ENCODE data around the gene FBXW11. TPM values are rescaled to one million over a fixed set of nuclear protein-coding genes. Genes with fewer than 3 reads are reported as not detected.

The FBXW11 gene
- total RNA-seq, 1 experiment from 2014 or later = 85.3 TPM

DNA sequence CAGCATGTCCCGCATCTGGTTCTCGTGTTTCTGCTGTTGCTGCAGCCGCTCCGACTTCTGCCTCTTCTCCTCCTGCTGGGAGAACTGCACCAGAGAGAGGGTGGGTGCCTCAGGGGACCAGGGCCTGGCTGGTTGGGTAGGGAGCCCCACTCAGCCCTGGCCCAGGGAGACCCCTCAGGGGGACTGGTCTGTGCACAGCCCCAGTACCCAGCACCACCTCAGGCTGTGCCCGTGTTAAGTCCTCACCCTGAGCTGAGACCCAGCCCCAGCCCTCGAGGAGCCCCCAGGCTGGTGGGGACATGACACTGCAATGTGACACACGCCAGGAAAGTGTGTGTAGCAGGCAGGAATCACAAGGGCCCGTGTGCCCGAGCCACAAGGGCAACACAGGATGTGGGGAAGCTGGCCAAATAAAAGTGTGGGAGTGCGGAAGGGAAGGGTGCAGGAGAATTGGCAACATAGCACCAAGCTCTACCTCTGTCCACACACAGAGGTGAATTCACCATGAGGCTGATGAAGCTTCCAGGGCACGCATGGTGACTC is 48.2 kb upstream of the FBXW11 start:
- Histone ChIP-seq H3T11ph (ENCODE audit: low read length) (no peak overlapping the region), H2BK5ac (ENCODE audit: insufficient read length, low read length) (no peak overlapping the region), H3K79me1 (ENCODE audit: insufficient read depth, low read depth, low read length, poor library complexity, severe bottlenecking) (no peaks in the 10 kb centered on the region), H3K9ac (ENCODE audit: extremely low read depth, insufficient read length, low read length) (no peak overlapping the region), H2AFZ (ENCODE audit: low read length) (no peak overlapping the region), H3K4me1 (ENCODE audit: insufficient read depth, low read length) (no peaks in the 10 kb centered on the region), H2BK20ac (ENCODE audit: low read depth, low read length, poor library complexity, severe bottlenecking) (no peak overlapping the region), H4K20me1 (ENCODE audit: control insufficient read depth, insufficient read depth, insufficient read length) (no peaks in the 10 kb centered on the region), H2BK120ac (ENCODE audit: low read depth, low read length, poor library complexity, severe bottlenecking) (no peak overlapping the region), H3K56ac (ENCODE audit: insufficient read length, low read depth, low read length) (no peak overlapping the region), H4K91ac (ENCODE audit: insufficient read length, low read depth, low read length) (no peak overlapping the region), H3K4me2 (ENCODE audit: insufficient read depth, insufficient read length, low read length) (no peak overlapping the region), H3K9me3 (ENCODE audit: control insufficient read depth, low read depth, low read length) (no peaks in the 10 kb centered on the region), H3K27ac (ENCODE audit: insufficient read length, low read depth, low read length) (no peak overlapping the region), H3K23ac (ENCODE audit: insufficient read length, low read depth, low read length) (no peak overlapping the region), H4K5ac (ENCODE audit: insufficient read length, low read depth, low read length) (no peak overlapping the region), H3K23me2 (ENCODE audit: insufficient read length, low read depth, low read length, poor library complexity, severe bottlenecking) (no peaks in the 10 kb centered on the region), H3K4ac (ENCODE audit: low read depth, low read length) (no peak overlapping the region), H3K79me2 (ENCODE audit: insufficient read depth, low read length) (no peaks in the 10 kb centered on the region), H2BK12ac (ENCODE audit: insufficient read length, low read depth, low read length) (no peak overlapping the region), H3K18ac (ENCODE audit: insufficient read length, low read depth, low read length) (no peak overlapping the region), H2AK5ac (ENCODE audit: insufficient read length, low read length) (no peak overlapping the region), H4K8ac (replicated peaks; ENCODE audit: insufficient read length, low read depth, low read length) (no peak overlapping the region), H2BK15ac (ENCODE audit: low read depth, low read length) (no peak overlapping the region), H3K27me3 (ENCODE audit: insufficient read depth, low read length) (no peaks in the 10 kb centered on the region), H3K14ac (ENCODE audit: insufficient read depth, low read length) (no peak overlapping the region)
- Mint-ChIP-seq H3K4me1 (peaks cover under 1 to 4% of the 10 kb centered on the region in 2 experiments; a peak in 1 of 4 replicates), H3K4me3 (no peak overlapping the region), H3K9me3 (peaks cover 3% of the 10 kb centered on the region in 2 experiments), H3K27me3 (ENCODE audit: low read depth) (no peaks in the 10 kb centered on the region; the same call in 1 of the 2 replicates), H3K36me3 (ENCODE audit: insufficient read depth in 1 of 3, low read depth in 3 of 3) (peaks cover 16 to 22% (median 17%) of the 10 kb centered on the region in 3 experiments), H3K27ac (peak overlapping the region in 1 of 3 experiments; percentile 62; a peak in 1 of 7 replicates)
- DNase-seq = no peak
- TF ChIP-seq, protein P1, sequence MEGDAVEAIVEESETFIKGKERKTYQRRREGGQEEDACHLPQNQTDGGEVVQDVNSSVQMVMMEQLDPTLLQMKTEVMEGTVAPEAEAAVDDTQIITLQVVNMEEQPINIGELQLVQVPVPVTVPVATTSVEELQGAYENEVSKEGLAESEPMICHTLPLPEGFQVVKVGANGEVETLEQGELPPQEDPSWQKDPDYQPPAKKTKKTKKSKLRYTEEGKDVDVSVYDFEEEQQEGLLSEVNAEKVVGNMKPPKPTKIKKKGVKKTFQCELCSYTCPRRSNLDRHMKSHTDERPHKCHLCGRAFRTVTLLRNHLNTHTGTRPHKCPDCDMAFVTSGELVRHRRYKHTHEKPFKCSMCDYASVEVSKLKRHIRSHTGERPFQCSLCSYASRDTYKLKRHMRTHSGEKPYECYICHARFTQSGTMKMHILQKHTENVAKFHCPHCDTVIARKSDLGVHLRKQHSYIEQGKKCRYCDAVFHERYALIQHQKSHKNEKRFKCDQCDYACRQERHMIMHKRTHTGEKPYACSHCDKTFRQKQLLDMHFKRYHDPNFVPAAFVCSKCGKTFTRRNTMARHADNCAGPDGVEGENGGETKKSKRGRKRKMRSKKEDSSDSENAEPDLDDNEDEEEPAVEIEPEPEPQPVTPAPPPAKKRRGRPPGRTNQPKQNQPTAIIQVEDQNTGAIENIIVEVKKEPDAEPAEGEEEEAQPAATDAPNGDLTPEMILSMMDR (conservative IDR thresholded peaks at IDR 0.05) = no peak
- no CpG with 5 or more reads among the region's 11 CpGs for WGBS (ENCODE audit: extremely low coverage, insufficient read length, low lambda C conversion rate)
